Measurements from ENCODE around the gene COL23A1.

Gene COL23A1

GRCh38 chr5:178205749-178206047 lies 384.5 kb downstream of the COL23A1 start:
- Mint-ChIP-seq H3K9me3 (no peaks in the 10 kb centered on the region), H3K27me3 (ENCODE audit: low read depth) (peaks cover 3% of the 10 kb centered on the region), H3K4me3 (peak overlapping the region; percentile 82 to 89 (median 83)), H3K4me1 (peaks cover 32% of the 10 kb centered on the region), H3K36me3 (ENCODE audit: low read depth) (peaks cover 57% of the 10 kb centered on the region), H3K27ac (peak overlapping the region; percentile 54 to 71 (median 59))
- TF ChIP-seq, protein P1, sequence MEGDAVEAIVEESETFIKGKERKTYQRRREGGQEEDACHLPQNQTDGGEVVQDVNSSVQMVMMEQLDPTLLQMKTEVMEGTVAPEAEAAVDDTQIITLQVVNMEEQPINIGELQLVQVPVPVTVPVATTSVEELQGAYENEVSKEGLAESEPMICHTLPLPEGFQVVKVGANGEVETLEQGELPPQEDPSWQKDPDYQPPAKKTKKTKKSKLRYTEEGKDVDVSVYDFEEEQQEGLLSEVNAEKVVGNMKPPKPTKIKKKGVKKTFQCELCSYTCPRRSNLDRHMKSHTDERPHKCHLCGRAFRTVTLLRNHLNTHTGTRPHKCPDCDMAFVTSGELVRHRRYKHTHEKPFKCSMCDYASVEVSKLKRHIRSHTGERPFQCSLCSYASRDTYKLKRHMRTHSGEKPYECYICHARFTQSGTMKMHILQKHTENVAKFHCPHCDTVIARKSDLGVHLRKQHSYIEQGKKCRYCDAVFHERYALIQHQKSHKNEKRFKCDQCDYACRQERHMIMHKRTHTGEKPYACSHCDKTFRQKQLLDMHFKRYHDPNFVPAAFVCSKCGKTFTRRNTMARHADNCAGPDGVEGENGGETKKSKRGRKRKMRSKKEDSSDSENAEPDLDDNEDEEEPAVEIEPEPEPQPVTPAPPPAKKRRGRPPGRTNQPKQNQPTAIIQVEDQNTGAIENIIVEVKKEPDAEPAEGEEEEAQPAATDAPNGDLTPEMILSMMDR (IDR thresholded peaks at IDR 0.05; ENCODE audit: unreplicated experiment in 3 of 3): no peak

DNA sequence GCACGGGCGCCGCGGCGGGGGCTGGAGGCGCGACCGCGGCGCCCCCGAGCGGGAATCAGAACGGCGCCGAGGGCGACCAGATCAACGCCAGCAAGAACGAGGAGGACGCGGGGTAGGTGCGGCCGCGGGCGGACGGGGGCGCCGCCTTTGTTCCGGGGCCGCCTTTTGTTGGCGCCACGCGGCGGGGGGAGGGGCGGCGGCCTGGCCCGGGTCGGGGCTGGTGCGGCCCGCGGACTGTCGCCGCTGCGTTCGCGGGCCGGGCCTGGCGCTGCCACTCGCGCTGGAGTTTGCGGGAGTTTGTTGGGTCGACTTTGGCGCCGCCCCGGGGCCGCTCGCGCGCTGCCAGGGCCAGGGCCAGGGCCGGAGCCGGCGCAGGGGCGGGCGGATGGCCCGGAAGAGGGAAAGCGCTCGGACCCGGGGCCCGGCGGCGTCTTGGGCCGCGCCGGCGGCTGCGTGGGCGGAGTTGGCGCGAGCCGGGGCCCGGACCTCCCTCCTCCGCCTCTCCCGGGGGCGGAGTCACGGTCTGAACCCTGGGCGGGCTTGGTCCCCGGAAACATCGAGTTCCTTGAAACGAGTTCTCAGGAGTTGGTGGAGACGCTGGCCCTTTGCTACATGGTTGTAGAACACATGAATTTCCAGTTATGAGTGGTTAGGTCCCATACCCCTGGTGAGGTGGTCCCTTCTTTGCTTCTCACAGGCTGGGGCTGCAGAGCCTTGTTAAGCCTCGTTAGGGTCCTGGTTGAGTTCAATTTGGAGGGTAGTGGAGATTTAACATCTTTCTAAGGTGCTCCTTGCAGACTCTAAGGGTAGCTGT lies 385.1 kb downstream of the COL23A1 start:
- Mint-ChIP-seq H3K27me3 (ENCODE audit: low read depth) (peaks cover 3% of the 10 kb centered on the region), H3K27ac (peak overlapping the region; percentile 54 to 71 (median 59)), H3K9me3 (no peaks in the 10 kb centered on the region), H3K36me3 (ENCODE audit: low read depth) (peaks cover 51% of the 10 kb centered on the region), H3K4me3 (peak overlapping the region; percentile 83 to 100 (median 100)), H3K4me1 (peaks cover 35% of the 10 kb centered on the region)
- TF ChIP-seq, protein P1 (IDR thresholded peaks at IDR 0.05; ENCODE audit: unreplicated experiment in 3 of 3): no peak

DNA sequence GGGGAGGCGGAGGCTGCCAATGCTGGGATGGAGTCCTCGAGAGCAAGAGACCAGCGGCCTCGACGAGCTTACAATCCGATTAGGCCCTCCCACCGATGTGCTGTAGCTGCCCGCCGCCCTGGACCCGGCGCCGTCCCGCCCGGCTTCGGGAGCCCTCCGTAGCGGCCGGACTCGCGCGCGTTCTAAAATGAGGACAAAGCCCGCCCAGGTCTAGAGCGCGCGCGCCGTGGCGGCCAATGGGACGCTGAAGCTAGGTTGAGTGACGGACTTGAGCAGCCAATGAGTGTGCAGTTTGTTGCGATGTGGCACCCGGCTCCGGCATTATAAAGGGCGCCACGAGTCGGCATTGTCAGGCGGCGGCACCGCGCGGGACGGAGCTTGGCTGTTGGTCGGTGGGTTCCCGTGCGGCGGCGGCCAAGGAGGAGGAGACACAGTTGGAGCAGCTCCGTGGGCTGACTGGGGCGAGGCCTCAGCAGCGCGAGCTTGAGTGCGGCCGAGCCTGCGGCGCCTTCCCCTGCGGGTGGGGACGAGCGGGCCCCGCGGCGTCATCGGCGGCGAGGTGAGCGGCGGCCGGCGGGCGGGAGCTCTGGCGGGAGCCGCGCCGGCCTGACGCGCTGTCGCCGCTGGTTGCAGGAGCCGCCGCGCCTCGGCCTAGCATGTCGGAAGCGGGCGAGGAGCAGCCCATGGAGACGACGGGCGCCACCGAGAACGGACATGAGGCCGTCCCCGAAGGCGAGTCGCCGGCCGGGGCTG lies 385.8 kb downstream of the COL23A1 start, which contains the start of gene HNRNPAB:
HNRNPAB (plus strand) TSS at position 352 of the 753 bp plus-strand sequence; CDS start at position 657, 305 bp downstream.
- H3K4me1 Mint-ChIP-seq: peaks cover 38% of the 10 kb centered on the region
- H3K4me3 Mint-ChIP-seq: peak within 1 kb of the TSS; percentile 100
- TF ChIP-seq, protein P1 (IDR thresholded peaks at IDR 0.05; ENCODE audit: unreplicated experiment in 3 of 3): no peak
- peaks cover 43% of the 10 kb centered on the region for H3K36me3 Mint-ChIP-seq (ENCODE audit: low read depth)
- peak within 1 kb of the TSS; percentile 92 to 99 (median 98) for H3K27ac Mint-ChIP-seq
- H3K27me3 Mint-ChIP-seq (ENCODE audit: low read depth): peaks cover 3% of the 10 kb centered on the region
- no peaks in the 10 kb centered on the region for H3K9me3 Mint-ChIP-seq

DNA sequence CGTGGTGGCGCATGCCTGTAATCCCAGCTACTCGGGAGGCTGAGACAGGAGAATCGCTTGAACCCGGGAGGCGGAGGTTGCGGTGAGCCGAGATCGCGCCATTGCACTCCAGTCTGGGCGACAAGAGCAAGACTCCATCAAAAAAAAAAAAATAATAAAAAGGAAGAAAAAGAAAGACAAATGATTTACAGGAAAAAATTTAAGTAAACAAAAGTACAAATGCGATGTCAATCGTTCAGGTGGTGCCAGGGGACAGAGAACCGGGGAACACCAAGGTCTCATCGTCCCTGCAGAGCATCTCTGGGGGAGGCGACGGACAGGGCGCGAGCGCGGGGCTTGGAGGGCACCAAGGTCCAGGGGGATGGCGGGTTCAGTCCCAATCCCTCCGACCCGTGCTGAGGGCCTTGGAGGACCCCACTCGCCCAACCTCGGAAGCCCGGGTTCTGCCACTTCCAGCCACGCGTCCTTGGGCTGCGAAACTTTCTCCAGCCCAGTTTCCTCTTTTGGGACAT lies 386.5 kb downstream of the COL23A1 start:
- H3K4me3 Mint-ChIP-seq: peak overlapping the region; percentile 100

GRCh38 chr5:178202541-178202940 lies 387.7 kb downstream of the COL23A1 start:
- Mint-ChIP-seq H3K9me3 (no peaks in the 10 kb centered on the region), H3K4me3 (peak overlapping the region; percentile 75 to 81 (median 75)), H3K27me3 (ENCODE audit: low read depth) (peaks cover 3% of the 10 kb centered on the region), H3K4me1 (peaks cover 31% of the 10 kb centered on the region), H3K27ac (no peak overlapping the region), H3K36me3 (ENCODE audit: low read depth) (peaks cover 26% of the 10 kb centered on the region)
- TF ChIP-seq, protein P1 (IDR thresholded peaks at IDR 0.05; ENCODE audit: unreplicated experiment in 3 of 3): no peak

More for the DNA sequence above, 386.5 kb downstream of the COL23A1 start:
- Mint-ChIP-seq H3K9me3 (no peaks in the 10 kb centered on the region), H3K27ac (peak overlapping the region; percentile 92 to 99 (median 98)), H3K27me3 (ENCODE audit: low read depth) (peaks cover 3% of the 10 kb centered on the region), H3K36me3 (ENCODE audit: low read depth) (peaks cover 37% of the 10 kb centered on the region), H3K4me1 (peaks cover 38% of the 10 kb centered on the region)
- TF ChIP-seq, protein P1 (IDR thresholded peaks at IDR 0.05; ENCODE audit: unreplicated experiment in 3 of 3): no peak

Data from nephron (organoid).